ENCODE results near the gene ABCB6. TPM values are rescaled to one million over a fixed set of nuclear protein-coding genes. Genes with fewer than 3 reads are reported as not detected.
"Not testable (repeated sequence)": the region's sequence is repeated elsewhere in the genome, so short reads cannot be mapped to it uniquely, and the experiment has no call there.

The ABCB6 gene
- 22.7 and 23.5 TPM in 2 replicates for total RNA-seq (2014; rRNA removed)
- 26.7 TPM for polyA plus RNA-seq (2012)

DNA sequence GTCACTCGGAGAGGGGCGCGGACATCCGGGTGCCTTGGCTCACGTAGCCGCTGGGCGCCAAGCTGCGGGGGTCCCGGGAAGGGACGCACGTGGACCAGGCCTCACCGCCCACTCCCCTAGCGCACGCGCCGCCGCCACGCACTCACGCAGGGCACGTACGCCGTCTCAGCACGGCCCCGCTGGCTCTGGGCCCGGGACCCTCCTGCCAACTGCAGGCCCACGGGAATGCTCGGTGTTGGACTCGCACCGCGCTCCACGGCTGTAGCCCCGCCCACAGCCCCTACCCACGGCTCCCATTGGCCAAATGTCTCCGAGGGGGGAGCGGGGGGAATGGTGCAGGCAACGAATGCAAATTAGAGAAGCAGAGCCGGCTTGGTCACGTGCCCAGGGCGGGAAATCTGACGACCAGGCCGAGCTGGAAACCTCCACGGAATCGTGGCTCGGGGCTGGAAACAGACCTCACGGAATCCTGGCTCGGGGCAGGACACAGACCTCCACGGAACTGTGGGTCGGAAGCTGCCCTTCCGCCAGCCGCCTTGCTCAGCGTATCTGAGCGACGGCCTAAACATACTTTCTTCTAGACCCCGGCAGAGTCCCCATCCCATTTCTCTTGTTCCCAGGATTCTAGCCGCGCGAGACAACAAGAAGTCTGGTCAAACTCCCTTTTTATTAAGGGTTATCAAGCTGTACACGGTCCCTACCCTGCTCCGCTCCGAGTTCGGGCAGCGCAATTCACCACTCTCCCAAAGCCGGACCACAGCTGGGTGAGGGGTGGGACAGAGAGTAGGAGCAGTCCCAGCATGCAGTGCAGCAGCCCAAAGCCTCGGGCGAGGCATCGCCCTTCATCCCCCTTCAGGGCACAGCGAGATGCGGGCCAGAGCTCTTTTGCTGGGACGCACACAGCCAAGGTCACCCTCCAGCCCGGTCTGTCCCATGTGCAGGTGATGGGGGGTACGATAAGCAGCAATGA lies at the start of gene ABCB6:
Gene ABCB6, minus strand, starts transcription at position 227 of the 970 bp plus-strand sequence. CDS start 285 bp downstream, outside the sequence.
- peak; percentile 94 for DNase-seq (ENCODE audit: low read depth)

DNA sequence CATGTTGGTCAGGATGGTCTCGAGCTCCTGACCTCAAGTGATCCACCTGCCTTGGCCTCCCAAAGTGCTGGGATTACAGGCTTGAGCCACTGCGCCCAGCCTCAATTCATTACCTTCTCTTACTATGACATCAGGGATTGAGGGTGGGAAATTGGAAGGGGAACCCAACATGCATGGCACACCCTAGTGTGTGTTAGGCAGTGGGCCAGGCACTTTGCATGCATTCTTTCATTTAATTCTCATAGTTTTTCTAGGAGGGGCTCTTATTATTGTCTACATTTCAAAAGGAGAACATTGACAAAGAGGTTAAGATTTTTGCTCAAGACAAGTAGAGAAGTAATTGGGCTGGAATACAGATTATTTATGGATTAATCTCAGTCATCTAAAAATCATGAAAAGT lies 49.5 kb upstream of the ABCB6 start:
- no peak for DNase-seq (ENCODE audit: low read depth)

DNA sequence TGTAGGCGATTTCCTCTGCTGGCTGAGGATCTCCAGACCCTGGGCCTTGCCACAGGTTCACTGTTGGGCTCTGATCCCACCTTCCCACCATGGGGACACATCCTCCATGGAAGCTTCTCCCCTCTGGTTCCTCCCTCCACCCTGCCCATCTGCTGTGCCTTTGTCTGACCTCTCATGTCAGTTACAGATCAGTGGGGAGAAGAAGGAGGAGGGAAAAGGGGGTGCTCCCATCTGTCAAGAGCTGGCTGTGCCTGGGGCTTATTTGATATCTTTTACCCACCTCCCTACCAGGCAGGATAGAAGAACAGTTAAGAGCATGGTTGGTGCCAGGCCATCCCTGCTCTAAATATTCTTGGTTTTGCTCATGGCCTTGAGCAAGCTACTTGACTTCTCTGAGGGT lies 48.1 kb upstream of the ABCB6 start:
- no peak for DNase-seq (ENCODE audit: low read depth)

DNA sequence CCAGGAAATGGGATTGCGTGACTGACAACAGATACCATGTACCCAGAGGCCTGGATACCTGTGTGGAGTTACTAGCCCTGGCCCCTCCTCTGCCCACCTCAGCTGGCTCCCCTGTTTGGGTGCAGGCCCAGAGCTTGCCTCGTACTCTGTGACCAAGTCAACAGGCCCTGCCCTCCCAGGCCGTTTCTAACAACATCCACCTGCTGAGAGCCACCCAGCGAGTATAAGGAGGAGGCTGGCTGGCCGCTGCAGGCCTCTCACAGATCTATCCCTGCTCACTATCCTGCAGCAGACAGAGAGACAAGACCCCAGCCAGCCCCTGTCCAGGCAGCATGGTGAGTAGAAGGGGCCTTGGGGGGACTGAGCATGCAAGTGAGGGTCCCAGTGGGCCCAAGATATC lies 47.5 kb upstream of the ABCB6 start:
- DNase-seq (ENCODE audit: low read depth): no peak

DNA sequence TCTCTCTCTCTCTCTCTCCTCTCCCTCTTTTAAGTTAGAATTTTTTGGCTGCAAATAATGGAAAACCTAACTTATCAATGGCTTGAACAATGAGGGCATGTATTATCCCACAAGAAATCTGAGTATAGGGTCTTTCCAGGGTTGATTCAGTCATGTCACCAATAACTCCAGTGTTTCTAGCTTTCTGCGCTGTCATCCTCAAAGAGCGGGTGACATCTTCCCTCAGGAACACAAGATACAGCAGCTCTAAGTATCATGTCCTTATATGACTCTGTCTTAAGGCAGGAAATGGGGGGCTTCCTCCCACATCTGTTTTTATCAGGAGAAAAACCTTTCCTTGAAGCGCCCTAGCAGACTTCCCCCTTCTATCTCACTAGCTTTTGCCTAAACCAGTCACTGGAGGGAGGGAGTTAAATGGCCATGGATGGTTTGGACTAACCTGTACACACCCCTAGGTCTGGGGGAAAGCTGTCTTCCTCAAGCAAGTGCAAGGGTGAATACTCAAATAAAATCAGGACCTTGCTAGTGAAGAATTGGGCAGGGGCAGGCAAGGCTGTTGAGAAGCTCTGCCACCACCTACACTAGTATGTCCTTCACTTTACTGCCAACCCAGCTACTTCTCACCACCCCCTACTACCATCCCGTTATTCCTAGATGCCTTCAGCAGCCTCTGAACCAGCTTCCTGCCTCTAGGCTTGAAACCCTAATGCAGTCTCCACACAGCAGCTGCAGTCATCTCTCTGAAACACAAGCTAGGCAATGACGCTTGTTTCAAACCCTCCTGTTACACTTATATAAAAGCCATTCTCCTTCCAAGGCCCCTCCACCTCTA lies 42.5 kb upstream of the ABCB6 start:
- no peak for DNase-seq (ENCODE audit: low read depth)

DNA sequence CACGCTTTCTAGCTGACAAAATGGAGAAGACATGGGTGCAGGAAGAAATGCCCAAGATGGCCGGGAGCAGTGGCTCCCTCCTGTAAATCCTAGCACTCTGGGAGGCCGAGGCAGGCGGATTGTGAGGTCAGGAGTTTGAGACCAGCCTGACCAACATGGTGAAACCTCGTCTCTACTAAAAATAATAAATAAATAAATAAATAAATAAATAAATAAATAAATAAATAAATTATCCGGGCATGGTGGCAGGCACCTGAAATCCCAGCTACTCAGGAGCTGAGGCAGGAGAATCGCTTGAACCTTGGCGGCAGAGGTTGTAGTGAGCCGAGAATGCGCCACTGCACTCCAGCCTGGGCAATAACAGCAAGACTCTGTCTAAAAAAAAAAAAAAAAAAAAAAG lies 40.2 kb upstream of the ABCB6 start:
- DNase-seq (ENCODE audit: low read depth): not testable (repeated sequence)

DNA sequence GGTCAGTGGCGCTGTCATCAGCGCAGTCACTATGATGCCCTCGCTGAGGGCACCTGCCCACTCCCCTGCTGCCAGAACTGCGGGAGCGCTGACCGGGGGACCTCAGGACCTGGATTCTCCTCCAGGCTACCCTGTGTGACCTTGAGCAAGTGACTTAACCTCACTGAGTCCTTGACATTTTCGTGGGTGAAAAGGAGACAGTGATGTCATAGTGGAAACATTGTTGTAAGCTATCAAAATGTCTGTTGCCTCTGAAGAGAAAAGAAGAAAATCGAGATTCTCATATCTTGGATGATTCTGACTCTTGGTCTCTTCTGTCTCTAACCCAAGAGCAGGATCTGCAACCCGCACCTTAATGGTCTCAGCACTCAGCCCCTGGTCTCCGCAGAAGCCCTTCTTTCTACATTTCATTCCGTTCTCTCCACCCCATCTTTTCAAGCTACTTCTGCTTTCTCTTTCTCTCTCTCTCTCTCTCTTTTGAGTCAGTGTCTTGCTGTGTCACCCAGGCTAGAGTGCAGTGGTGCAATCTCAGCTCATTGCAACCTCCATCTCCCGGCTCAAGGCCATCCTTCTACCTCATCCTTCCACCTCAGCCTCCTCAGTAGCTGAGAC lies 35.9 kb upstream of the ABCB6 start:
- no peak for DNase-seq (ENCODE audit: low read depth)

DNA sequence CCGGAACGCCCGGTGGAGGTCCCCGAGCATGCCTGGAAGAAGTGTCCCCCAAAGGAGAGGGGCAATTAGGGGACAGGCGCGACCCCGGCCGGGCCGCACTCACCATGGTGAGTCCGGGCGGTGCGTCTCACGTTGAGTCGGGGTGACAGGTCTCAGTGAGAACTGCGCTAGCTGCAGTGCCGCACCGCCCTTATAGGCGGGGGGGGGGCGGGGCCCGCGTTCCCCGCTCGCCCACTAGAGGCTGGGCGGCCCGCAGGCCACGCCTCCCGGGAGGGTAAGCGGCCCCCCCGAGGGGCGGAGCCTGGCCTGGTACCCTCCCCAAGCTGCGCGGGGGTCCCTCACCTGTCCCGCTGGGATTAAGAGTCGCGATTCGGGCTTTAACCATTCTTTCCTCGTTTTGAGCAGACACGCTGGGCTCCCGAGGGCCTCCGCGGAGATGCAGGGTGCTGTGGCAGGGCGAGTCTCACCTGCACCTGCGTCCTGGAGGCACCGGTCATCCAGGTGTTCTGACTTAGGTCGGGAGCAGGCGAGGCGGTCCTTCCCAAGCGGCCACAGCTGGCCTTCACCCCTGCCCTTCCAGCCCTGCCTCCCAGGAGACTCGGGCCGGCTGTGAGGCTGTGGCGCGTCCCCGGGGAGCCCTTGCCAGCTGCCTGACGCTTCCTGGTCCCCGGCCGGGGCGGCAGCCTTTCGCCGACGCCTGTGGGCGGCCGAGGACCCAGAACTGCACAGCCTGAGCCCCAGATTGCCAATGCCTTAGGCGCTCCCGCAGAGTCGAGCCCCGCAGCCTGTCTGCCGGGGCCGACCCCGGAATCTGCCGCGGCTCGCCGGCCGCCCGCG lies 35.2 kb upstream of the ABCB6 start, which contains the start of gene TUBA4A:
Gene TUBA4A, minus strand, starts transcription at position 166 of the 837 bp plus-strand sequence. Its CDS starts 60 bp downstream, at position 106.
- peak; percentile 71 for DNase-seq (ENCODE audit: low read depth)

DNA sequence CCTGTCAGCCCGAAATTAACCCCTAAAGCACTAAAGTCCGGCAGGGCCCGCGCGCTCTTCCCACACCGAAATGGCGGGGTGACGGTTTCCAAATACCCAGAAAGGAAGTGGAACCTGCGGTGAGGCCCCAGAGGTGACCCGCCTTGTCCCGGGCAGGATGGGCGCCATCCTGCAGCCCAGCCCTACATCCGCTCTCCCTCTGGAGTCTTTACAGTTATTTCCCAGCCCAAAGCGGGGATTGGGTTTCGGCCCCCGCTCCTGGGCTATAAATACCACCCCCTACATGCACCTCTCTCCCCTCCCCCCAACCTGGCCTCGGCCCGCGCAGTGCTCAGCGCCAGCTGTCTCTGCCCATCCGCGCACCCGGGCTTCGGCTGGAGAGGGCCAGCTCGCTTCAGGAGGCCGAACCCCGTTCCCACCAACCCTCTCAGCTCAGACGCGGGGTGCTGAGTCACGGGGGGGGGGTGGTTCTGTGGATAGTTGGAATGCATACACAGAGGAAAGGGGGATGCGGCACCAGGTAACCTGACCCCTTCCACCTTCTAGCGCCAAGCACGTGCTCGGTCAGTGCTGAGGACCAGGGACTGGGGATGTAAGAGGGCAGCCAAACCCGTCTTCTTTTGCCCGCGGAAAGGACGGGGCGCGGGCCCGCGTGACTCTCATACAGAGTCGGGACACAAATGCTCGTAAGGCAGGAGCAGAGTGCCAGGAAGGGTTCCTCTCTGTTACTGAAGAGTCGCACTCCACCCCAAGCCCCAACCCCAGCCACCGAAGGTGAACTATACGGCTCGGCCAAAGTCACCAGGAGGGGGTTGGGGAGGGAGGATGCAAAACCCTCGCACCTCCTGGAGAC lies 34.4 kb upstream of the ABCB6 start, which contains the start of gene TUBA4B:
Gene TUBA4B, plus strand, starts transcription at position 344 of the 853 bp plus-strand sequence. Its CDS starts 165 bp downstream, at position 509.
- peak; percentile 90 for DNase-seq (ENCODE audit: low read depth)

DNA sequence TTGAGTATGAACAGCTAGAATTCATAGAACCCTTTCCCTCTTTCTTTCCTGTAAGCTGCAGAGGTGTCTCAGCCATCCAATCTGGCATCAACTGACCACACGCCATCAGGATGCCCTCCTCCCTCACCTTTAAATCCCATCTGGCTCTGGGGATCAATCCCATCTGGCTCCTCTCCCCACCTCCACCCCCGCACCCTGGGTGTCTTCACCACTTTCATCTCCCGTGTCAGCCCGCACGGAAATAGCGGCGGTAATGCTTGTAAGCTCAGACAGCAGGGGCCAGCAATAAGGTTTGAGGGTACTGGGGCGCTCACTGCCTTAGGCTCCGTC lies 33.8 kb upstream of the ABCB6 start:
- DNase-seq (ENCODE audit: low read depth): peak; percentile 18

DNA sequence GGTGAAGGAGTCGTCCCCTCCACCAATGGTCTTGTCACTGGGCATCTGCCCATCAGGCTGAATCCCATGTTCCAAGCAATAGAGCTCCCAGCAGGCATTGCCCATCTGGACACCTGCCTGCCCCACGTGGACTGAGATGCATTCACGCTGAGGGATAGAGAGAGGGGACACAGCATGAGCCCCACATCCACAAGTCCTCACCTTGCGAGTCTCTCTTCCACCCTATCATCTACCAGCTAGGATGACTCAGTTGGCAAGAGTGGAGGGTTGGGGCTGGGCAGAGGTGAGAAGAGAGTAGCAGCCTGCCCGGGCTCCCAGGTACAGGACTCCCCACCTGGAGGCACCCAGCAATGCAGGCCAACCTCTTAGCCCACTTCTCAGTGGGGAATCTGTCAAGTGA lies 33.3 kb upstream of the ABCB6 start:
- DNase-seq (ENCODE audit: low read depth): no peak

DNA sequence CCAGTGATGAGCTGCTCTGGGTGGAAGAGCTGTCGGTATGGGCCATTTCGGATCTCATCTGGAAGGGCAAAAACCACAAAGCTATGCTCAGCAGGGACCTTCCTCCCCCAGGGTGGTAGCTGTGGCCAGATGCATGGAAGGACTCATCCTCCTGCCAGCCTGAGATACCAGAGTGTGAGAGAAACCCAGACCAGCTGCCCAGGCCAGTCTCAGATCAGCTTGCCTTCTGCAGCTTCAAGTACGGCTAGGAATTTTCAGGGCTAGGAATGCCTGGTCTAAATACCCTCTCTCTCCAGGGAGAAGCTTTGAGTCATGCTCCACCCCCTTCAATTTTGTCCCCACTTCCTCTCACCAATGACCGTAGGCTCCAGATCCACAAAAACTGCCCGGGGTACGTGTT lies 32.9 kb upstream of the ABCB6 start:
- DNase-seq (ENCODE audit: low read depth): peak; percentile 98

DNA sequence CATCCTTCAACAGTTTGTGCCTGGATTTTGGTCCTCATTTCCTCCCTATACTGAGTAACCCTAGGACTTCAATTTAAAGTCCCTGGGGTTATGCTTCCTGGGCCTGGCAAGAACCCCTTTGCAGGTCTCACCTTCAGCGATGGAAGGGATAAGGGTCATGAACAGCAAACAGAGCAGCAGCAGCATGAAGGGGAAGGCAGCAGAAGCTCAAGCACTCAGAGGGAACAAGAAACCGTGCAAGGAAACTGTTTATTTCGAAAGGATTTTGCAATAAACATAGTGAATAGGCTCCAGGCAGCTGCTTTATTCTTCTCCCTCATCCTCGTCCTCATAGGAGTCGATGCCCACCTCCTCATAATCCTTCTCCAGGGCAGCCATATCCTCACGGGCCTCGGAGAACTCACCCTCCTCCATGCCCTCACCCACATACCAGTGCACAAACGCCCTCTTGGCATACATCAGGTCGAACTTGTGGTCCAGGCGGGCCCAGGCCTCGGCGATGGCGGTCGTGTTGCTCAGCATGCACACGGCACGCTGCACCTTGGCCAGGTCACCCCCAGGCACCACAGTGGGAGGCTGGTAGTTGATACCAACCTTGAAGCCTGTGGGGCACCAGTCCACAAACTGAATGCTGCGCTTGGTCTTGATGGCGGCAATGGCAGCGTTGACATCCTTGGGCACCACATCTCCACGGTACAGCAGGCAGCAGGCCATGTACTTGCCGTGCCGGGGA lies 31.5 kb upstream of the ABCB6 start:
- no peak for DNase-seq (ENCODE audit: low read depth)

DNA sequence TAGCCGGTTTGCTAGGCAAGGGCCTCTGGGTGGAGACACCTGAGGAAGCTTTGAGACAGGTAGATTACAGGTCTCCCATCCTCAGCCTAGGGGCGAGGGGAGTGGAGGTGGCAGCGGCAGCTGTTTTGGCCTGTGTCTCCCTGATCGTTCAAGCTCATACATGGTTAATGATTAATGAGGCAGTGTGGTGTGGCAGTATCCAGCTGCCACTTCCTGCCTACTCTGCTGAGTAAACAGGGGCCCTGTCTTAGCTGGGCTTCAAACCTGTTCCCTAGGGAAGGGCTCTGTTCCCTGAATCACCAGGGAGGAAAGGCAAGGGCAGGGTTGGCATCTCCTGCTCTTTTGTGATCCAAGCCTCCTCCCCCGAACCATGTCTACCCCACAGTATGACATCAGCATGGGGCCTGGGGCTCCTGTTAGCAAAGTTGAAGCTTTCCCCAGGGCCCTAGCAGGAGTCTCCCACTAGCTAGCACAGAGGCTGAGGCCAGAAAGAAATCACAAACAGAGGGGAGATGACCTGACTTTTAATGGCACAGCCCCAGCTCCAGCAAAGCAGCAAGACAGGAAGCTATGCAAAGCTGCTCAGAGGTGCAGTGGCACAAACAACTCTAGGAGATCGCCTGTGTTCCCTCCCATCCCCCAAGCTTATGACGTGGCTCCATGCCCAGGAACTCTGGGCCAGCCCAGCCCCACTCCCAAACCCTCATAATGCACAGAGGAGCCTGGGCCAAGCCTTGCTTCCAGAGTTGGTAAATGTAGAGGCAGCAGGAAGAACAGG lies 30.6 kb upstream of the ABCB6 start:
- peak; percentile 98 for DNase-seq (ENCODE audit: low read depth)

DNA sequence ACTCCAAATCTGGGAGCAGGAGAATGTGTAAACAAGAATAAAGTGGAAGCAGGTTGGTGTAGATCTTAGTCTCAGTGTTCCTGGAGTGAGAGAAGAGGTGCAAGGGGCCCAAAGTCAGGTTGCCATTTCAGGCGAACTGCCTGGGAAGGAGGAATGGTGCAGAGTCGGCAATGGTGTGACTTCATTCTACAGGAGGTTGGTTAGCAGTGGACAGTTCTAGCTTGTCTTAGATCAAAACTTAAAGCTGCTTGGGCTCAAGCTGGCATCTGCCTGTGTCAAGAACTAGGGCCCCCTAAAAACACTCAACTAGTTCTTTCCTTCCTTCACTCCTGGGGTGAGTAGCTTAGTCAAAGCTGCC lies 30.1 kb upstream of the ABCB6 start:
- no peak for DNase-seq (ENCODE audit: low read depth)

DNA sequence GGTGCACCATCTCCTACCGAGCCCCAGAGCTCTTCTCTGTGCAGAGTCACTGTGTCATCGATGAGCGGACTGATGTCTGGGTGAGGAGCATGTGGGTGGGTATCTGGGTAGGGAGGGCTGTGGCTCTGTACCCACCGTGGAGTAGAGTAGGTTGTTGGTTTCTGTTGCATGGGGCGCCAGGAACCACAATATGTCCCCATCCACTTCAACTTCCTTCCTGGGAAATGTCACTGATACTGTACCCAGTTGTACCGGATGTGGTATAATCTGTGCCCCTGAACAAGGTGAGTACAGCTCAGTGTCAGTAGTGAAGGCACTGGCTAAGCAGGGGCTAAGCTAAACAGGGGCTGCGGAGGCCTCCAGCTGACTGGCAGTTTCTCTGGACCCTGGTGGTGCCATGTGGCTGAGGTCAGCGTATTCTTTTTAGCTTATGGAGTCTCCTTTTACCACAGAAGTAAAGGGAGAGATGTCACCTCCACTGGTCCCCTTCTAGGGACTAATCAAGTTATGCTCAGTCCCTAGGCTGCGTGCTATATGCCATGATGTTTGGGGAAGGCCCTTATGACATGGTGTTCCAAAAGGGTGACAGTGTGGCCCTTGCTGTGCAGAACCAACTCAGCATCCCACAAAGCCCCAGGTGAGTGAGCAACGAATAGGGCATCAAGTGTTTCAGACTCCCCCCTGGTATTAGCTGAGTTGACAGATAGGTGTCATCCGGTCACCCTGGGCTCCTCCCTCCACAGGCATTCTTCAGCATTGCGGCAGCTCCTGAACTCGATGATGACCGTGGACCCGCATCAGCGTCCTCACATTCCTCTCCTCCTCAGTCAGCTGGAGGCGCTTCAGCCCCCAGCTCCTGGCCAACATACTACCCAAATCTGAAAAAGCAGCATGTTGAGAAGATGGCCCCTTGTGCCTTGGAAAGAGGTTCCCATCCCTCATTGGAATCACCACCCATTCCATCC lies 29.2 kb upstream of the ABCB6 start:
- no peak for DNase-seq (ENCODE audit: low read depth)

DNA sequence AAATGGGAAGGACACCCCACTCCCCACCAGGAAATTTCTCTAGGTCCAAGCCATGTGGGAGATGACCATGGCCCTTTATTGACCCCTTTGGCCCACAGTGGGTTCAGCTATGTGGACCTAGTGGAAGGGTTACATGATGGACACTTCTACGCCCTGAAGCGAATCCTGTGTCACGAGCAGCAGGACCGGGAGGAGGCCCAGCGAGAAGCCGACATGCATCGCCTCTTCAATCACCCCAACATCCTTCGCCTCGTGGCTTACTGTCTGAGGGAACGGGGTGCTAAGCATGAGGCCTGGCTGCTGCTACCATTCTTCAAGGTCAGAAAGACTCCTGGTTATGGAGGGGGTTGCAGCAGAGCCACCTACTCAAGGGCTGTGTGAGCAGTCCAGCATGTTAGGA lies 27.8 kb upstream of the ABCB6 start:
- DNase-seq (ENCODE audit: low read depth): no peak
